Activated B cell treated with CpG ODN at 0.5 μM for 24 hours (primary cell): Measurements from ENCODE around the gene TH. TPM values are rescaled to one million over a fixed set of nuclear protein-coding genes. Genes with fewer than 3 reads are reported as not detected.

ENCODE experiments used
- ATAC-seq: fragments of 200-7000 bp; cut with Tn5 transposase; one replicate; pipeline ENCODE4 v1.10.0; 2021; ENCODE audit warnings: low read depth, mild to moderate bottlenecking, moderate library complexity
- CTCF ChIA-PET: fragments of 350-600 bp; sonication (Branson Sonifier 250); formaldehyde crosslinking; loops from one replicate; lab custom pipeline; 2021; ENCODE audit warnings: antibody characterized with exemption; lab: Charles Lee
- POLR2A ChIA-PET: fragments of 350-600 bp; sonication (Branson Sonifier 250); formaldehyde crosslinking; loops from one replicate; lab custom pipeline; 2021; ENCODE audit warnings: antibody characterized with exemption; lab: Charles Lee
- DNase-seq: peaks from one replicate; pipeline ENCODE4 v3.0.0; 2022
- H3K27ac Mint-ChIP-seq: one replicate; pipeline ENCODE4 v1.8.0; 2020; ENCODE audit warnings: mixed read lengths
- H3K27me3 Mint-ChIP-seq: one replicate; pipeline ENCODE4 v1.8.0; 2021; ENCODE audit warnings: mixed read lengths
- H3K36me3 Mint-ChIP-seq: one replicate; pipeline ENCODE4 v1.8.0; 2021; ENCODE audit warnings: low read depth, mixed read lengths
- H3K4me1 Mint-ChIP-seq: one replicate; pipeline ENCODE4 v1.8.0; 2021; ENCODE audit warnings: mixed read lengths
- H3K4me3 Mint-ChIP-seq: one replicate; pipeline ENCODE4 v1.8.0; 2020; ENCODE audit warnings: mild to moderate bottlenecking, mixed read lengths
- H3K9me3 Mint-ChIP-seq: one replicate; pipeline ENCODE4 v1.8.0; 2020; ENCODE audit warnings: mixed read lengths
- intact Hi-C: fragments of 100-400 bp; cut with micrococcal nuclease; formaldehyde crosslinking; loops from one replicate; pipeline ENCODE4 v1.15.1; 2024
- total RNA-seq: library from RNA; stranded (reverse); gene quantifications from 2 replicates; pipeline ENCODE4 v1.2.3, GENCODE V29; 2022
- TF ChIP-seq, protein P1 (sequence below): fragments of 200-600 bp; IDR thresholded peaks from one replicate; pipeline ENCODE4 v1.8.0; 2022; ENCODE audit warnings: antibody characterized with exemption, mild to moderate bottlenecking

The TH gene
- total RNA-seq, 1 donor from 2014 or later = not detected

DNA sequence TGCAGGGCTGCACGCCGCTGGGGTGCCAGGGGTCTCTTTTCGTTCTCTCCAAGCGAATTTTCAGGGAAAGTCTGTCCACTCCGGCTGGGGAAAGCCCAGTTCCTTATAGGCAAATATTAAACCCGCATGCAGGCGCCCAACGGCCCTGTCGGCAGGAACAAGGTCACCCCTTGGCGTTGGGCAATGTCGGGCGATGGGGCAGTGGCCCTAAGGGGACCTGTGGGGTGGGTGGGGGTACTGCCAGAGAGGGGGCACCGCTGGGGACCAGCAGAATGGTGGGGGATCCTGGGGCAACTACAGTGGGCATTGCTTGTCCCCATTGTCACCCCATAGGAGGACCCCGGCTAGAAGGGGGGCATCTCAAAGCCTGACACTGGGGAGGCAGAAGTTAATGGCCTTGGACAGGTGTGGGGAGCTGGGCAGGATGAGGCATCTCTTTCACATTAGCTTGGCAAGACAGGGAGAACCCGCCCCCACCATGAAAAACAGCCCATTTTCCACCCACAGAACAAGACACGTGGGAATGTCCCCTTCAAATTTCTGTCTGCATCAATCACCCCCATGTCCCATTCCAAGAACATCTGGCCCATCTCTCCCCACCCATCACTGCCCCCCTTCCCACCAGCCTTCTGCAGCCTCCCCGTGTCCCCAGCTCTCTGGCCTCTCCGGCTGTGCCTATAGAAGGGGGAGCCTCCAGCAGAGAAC lies 26.9 kb downstream of the TH start:
- DNase-seq (no peak), ATAC-seq (no peak)
- Mint-ChIP-seq H3K27ac (no peak overlapping the region), H3K36me3 (no peaks in the 10 kb centered on the region), H3K27me3 (peaks cover 57% of the 10 kb centered on the region), H3K9me3 (no peaks in the 10 kb centered on the region), H3K4me1 (peaks cover 20% of the 10 kb centered on the region), H3K4me3 (no peak overlapping the region)
- ChIA-PET POLR2A (no interaction called here), CTCF (interaction anchor here (1.2 kb wide), 1 partner anchor 492 kb away, joined by 3 read pairs; no protein-coding TSS in a partner anchor)
- intact Hi-C loops = loop anchor here (5.0 kb wide), 2 partner anchors 248 to 292 kb away; partner anchors contain the start of gene LSP1
- TF ChIP-seq, protein P1, sequence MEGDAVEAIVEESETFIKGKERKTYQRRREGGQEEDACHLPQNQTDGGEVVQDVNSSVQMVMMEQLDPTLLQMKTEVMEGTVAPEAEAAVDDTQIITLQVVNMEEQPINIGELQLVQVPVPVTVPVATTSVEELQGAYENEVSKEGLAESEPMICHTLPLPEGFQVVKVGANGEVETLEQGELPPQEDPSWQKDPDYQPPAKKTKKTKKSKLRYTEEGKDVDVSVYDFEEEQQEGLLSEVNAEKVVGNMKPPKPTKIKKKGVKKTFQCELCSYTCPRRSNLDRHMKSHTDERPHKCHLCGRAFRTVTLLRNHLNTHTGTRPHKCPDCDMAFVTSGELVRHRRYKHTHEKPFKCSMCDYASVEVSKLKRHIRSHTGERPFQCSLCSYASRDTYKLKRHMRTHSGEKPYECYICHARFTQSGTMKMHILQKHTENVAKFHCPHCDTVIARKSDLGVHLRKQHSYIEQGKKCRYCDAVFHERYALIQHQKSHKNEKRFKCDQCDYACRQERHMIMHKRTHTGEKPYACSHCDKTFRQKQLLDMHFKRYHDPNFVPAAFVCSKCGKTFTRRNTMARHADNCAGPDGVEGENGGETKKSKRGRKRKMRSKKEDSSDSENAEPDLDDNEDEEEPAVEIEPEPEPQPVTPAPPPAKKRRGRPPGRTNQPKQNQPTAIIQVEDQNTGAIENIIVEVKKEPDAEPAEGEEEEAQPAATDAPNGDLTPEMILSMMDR = no peak

DNA sequence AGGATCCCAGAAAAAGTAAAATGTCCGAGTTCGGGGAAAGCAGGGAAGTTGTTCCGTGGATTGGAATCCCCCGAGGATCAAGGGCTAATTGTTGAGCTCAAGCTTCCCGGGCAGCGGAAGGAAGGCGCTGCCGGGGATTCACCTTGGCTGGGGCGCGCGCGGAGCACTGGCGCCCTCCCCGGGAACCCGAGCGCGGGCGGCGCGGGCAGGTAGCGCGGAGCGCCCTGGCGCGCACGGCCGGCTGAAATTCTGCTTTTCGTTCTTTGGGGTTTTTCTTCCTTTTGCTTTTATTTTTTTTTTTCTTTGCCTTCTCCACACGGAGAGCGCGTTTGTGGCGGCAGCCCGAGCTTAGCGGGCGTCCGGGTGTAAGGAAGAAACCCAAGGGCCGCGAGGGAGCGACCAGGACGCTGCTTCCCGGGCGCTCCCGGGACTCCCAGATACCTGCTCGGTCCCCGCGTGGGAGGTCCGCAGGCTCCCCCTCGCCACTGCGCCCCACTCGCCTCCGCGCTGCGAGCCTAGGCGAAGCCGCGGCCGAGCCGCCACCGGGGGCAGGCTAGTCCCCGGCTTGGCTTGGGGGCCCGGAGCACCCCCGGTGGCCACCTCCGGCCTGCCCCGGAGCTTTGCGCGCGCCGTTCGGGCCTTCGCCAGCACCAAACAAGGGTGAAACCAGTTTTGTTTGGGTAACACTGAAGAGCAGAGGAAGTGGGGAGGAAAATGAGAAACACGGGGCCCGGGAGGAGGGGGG lies 27.6 kb downstream of the TH start:
- peaks cover 54% of the 10 kb centered on the region for H3K27me3 Mint-ChIP-seq
- no peaks in the 10 kb centered on the region for H3K36me3 Mint-ChIP-seq
- peak overlapping the region; percentile 57 for H3K4me3 Mint-ChIP-seq
- no peaks in the 10 kb centered on the region for H3K9me3 Mint-ChIP-seq
- H3K4me1 Mint-ChIP-seq = peaks cover 20% of the 10 kb centered on the region
- TF ChIP-seq, protein P1 = no peak
- ChIA-PET POLR2A (no interaction called here), CTCF (interaction anchor here (0.7 to 1.2 kb wide), 2 partner anchors 268 to 491 kb away, joined by 3 read pairs; no protein-coding TSS in a partner anchor)
- ATAC-seq = no peak
- no peak overlapping the region for H3K27ac Mint-ChIP-seq
- intact Hi-C loops = loop anchor here (5.0 kb wide), 2 partner anchors 248 to 292 kb away; partner anchors contain the start of gene LSP1
- DNase-seq = no peak

DNA sequence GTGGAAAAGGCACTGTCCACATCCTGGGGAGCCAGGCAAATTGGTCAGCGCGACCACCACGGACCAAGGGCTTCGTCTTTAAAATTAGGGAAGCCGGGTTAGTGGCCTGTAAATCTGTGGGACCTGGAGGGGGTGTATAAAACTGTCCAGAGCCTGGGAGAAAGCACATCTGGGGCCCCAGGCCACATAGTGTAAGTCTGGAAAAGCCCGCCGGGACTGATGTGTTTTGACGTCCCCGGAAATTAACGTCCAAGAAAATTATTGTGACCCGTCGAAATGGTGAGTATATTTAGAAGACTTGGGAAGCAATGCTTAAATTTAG lies 28.2 kb downstream of the TH start:
- ChIA-PET CTCF (interaction anchor here (0.7 to 1.4 kb wide), 2 partner anchors 106 to 267 kb away, joined by 3 read pairs; no protein-coding TSS in a partner anchor), POLR2A (interaction anchor here (1.0 kb wide), 2 partner anchors 8 to 233 kb away, joined by 3 read pairs; partner anchors contain the start of gene CD81)
- TF ChIP-seq, protein P1 = no peak
- Mint-ChIP-seq H3K9me3 (no peaks in the 10 kb centered on the region), H3K27ac (no peak overlapping the region), H3K27me3 (peaks cover 50% of the 10 kb centered on the region), H3K36me3 (no peaks in the 10 kb centered on the region), H3K4me3 (peak overlapping the region; percentile 57), H3K4me1 (peaks cover 20% of the 10 kb centered on the region)
- intact Hi-C loops = loop anchor here (5.0 kb wide), 2 partner anchors 249 to 291 kb away; partner anchors contain the start of gene LSP1
- DNase-seq = no peak
- ATAC-seq = no peak

DNA sequence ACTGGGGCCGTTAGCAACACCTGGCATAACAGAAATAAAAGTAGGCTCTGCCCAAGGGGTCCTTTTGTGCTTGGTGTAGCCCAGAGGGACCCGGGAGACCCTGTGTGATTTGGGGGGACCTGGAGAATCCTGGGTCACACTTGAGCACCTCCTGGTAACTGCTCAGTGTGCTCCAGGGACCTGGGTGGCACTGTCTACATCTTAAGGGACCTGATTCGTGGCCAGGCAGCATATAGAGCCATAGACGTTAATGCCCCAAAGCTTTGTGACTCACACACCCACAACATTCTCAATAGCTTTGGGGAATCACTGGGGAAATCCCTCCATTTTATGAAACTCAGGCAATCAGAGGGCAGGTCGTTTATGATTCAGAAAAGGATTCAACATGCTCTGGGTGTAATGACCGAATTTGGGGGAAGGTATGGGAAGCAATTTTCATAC lies 28.8 kb downstream of the TH start:
- CTCF ChIA-PET = interaction anchor here (1.4 to 3.5 kb wide), 2 partner anchors 9 to 105 kb away, joined by 3 to 19 read pairs; no protein-coding TSS in a partner anchor
- no peak for DNase-seq
- H3K27me3 Mint-ChIP-seq = peaks cover 47% of the 10 kb centered on the region
- H3K27ac Mint-ChIP-seq = peak overlapping the region; percentile 53
- no peaks in the 10 kb centered on the region for H3K36me3 Mint-ChIP-seq
- no peaks in the 10 kb centered on the region for H3K9me3 Mint-ChIP-seq
- TF ChIP-seq, protein P1 = no peak
- intact Hi-C loops = loop anchor here (5.0 kb wide), 2 partner anchors 250 to 290 kb away; partner anchors contain the start of gene LSP1
- ATAC-seq = peak; percentile 83
- POLR2A ChIA-PET = interaction anchor here (1.0 to 1.5 kb wide), 3 partner anchors 8 to 292 kb away, joined by 3 read pairs; partner anchors contain the start of gene CD81
- H3K4me3 Mint-ChIP-seq = peak overlapping the region; percentile 63
- H3K4me1 Mint-ChIP-seq = peaks cover 22% of the 10 kb centered on the region
